Upper lobe of right lung (tissue), 1 donor: ENCODE measurements around the gene AK1. TPM values are rescaled to one million over a fixed set of nuclear protein-coding genes. Genes with fewer than 3 reads are reported as not detected.

Experiments used
- ATAC-seq: fragments of 200-7000 bp; cut with Tn5 transposase; one replicate; pipeline ENCODE4 v1.9.1; 2020; ENCODE audit warnings: mild to moderate bottlenecking, moderate library complexity
- DNase-seq: peaks from one replicate; pipeline ENCODE4 v3.0.0-alpha.2; 2020
- H3K27ac ChIP-seq: fragments of 200-600 bp; one replicate; pipeline ENCODE4 v1.8.0; 2022
- H3K27me3 ChIP-seq: fragments of 200-600 bp; one replicate; pipeline ENCODE4 v1.8.0; 2022; ENCODE audit warnings: mild to moderate bottlenecking
- H3K36me3 ChIP-seq: fragments of 200-600 bp; one replicate; pipeline ENCODE4 v1.8.0; 2022
- H3K4me1 ChIP-seq: fragments of 200-600 bp; one replicate; pipeline ENCODE4 v1.8.0; 2022
- H3K4me3 ChIP-seq: fragments of 200-600 bp; one replicate; pipeline ENCODE4 v1.8.0; 2022; ENCODE audit warnings: mild to moderate bottlenecking
- H3K9me3 ChIP-seq: fragments of 200-600 bp; one replicate; pipeline ENCODE4 v1.8.0; 2022
- CTCF ChIP-seq: fragments of 200-600 bp; IDR thresholded peaks from one replicate; pipeline ENCODE4 v1.8.0; 2022; ENCODE audit warnings: antibody characterized with exemption
- intact Hi-C: fragments of 100-400 bp; cut with DNase I; formaldehyde crosslinking; loops from one replicate; pipeline ENCODE4 v1.11.0; 2022
- total RNA-seq: library from RNA; stranded (reverse); fragmentation: NEBNext Ultra II Directional; extraction: Animal tissue kit (Norgen Biotek cat#: 25700); gene quantifications from one replicate; pipeline ENCODE4 v1.2.1, GENCODE V29; 2021
- donor health status: DM: no; HTN: yes; CAD: no; lungs with severe emphysema.

Gene AK1
- total RNA-seq, 1 donor from 2014 or later, result 158 TPM

GRCh38 chr9:127833555-127833954 is 43.9 kb downstream of the AK1 start:
- H3K4me1 ChIP-seq, result peaks cover 93% of the 10 kb centered on the region

GRCh38 chr9:127832248-127832647 is 45.2 kb downstream of the AK1 start:
- Histone ChIP-seq H3K27me3 (no peaks in the 10 kb centered on the region), H3K4me3 (no peak overlapping the region), H3K36me3 (peaks cover 17% of the 10 kb centered on the region), H3K9me3 (no peaks in the 10 kb centered on the region), H3K4me1 (peaks cover 93% of the 10 kb centered on the region), H3K27ac (peak overlapping the region; percentile 91)
- intact Hi-C loops, result no loop called here
- TF ChIP-seq CTCF, result no peak
- ATAC-seq (no peak), DNase-seq (no peak)

More at GRCh38 chr9:127833555-127833954, 43.9 kb downstream of the AK1 start:
- no peak for TF ChIP-seq CTCF
- DNase-seq (no peak), ATAC-seq (no peak)
- peak overlapping the region; percentile 91 for H3K27ac ChIP-seq
- no peaks in the 10 kb centered on the region for H3K9me3 ChIP-seq
- no peak overlapping the region for H3K4me3 ChIP-seq
- H3K36me3 ChIP-seq, result peaks cover 16% of the 10 kb centered on the region
- intact Hi-C loops, result no loop called here
- no peaks in the 10 kb centered on the region for H3K27me3 ChIP-seq

GRCh38 chr9:127829205-127829906 is 48.1 kb downstream of the AK1 start:
- no peak for TF ChIP-seq CTCF
- ATAC-seq (no peak), DNase-seq (no peak)
- peaks cover 35% of the 10 kb centered on the region for H3K36me3 ChIP-seq
- intact Hi-C loops, result no loop called here
- H3K27me3 ChIP-seq, result no peaks in the 10 kb centered on the region
- peaks cover 71% of the 10 kb centered on the region for H3K4me1 ChIP-seq
- H3K27ac ChIP-seq, result peak overlapping the region; percentile 79
- H3K9me3 ChIP-seq, result no peaks in the 10 kb centered on the region
- H3K4me3 ChIP-seq, result no peak overlapping the region

DNA sequence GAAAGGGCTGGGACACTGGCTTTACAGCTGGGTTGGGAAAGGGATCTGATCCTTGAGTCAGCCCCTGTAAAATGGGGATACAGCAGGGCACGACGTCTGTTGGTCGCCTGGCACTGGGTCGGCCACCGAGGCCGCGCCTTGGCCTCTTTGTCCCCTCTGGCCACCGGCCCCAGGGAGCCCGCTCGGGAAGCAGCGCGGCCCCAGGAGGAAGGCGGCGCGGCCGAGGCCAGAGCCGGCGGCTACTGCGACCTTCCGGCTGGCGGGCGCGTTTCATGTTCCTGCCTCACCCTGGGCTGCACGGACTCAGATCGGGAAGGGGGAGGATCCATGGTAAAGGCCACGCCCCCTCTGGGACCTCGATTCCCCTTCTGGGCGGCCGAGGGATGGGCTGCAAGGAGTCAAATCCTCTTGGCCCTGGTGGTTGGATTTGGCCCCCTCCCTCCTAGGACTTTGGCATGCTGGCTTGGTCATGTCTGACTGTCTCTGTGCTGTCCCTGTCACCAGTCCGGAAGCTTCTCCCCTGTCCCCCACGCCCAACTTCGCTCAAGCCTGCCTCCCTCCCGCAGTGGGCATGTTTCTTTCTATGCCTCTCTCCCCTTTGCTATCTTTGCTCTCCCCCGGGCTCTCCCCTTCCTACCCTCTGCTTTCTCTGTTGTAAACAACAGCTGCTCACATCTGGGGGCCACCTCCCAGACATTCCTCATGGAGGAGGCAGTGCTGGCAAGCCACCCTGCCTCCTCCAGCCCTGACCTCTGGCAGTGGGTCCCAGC is 49.0 kb downstream of the AK1 start:
- Histone ChIP-seq H3K4me1 (peaks cover 62% of the 10 kb centered on the region), H3K27ac (peak overlapping the region; percentile 79), H3K9me3 (no peaks in the 10 kb centered on the region), H3K36me3 (peaks cover 44% of the 10 kb centered on the region), H3K27me3 (no peaks in the 10 kb centered on the region), H3K4me3 (peak overlapping the region; percentile 23)
- DNase-seq (peak; percentile 87), ATAC-seq (peak; percentile 85)
- intact Hi-C loops, result no loop called here
- TF ChIP-seq CTCF, result peak; percentile 24

DNA sequence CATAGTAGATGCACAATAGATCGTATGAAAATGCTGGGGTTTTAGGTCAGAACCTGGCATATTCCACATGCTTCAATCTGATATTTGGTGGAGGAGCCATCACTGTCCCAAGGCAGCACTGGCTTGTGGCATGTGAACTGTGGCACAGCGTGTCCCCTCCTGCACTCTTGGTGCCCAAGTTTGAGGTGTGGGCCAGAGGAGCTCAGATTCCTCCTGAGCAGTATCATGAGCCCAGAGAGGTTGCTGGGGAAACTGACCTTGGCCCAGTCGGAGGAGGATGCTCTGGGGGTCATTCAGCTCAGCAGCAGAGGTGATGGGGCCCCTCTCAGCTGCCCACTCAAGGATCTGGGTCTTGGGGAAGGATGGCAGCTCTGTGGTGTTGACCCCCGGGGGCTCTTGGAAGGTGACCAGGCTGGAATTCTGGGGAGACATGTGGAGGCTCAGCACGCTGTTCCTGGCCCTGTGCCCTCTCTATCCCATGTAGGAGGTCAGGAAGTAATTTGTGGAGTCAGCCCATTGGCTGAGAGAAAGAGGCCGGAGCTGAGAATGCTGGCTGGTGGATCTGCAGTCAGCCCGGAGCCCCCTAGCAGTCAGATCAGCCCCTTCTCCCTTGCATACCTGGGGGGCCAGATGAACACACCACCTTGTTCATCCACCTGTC is 51.1 kb downstream of the AK1 start:
- Histone ChIP-seq H3K27ac (peak overlapping the region; percentile 79), H3K4me3 (no peak overlapping the region), H3K27me3 (no peaks in the 10 kb centered on the region), H3K9me3 (no peaks in the 10 kb centered on the region), H3K36me3 (peaks cover 44% of the 10 kb centered on the region), H3K4me1 (peaks cover 43% of the 10 kb centered on the region)
- no peak for DNase-seq
- no peak for TF ChIP-seq CTCF
- intact Hi-C loops, result no loop called here
- ATAC-seq, result no peak
